ENCODE data around the gene HELZ.

GRCh38 chr17:67032985-67033384, 212.0 kb downstream of the HELZ start:
- TF ChIP-seq EZH2 (IDR thresholded peaks at IDR 0.05; ENCODE audit: insufficient read depth, poor library complexity, severe bottlenecking): no peak
- no peak for TF ChIP-seq EZH2phosphoT487 (IDR thresholded peaks at IDR 0.05; ENCODE audit: insufficient read depth, low read depth)
